ENCODE measurements around the gene DNASE1L3.
"Not testable (repeated sequence)": the region's sequence is repeated elsewhere in the genome, so short reads cannot be mapped to it uniquely, and the experiment has no call there.

DNASE1L3 gene

DNA sequence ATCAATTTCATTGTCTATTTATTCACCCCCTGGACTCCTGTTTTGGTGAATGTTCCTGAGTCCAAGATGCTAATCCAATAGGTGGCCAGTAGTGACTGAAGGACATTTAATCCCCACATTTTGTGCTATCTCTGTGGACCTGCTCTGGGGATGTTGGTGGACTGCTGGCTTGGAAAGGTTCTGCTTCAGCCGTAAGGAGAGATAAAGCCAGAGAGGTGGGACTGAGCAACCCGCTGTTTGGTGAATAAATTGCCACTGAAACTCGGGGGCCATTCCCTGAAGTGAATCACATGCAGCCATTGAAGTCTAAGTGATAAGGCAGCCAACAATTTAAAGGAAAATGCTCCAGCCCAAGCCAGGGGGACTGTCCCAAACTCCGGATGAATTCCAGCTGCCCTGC is 25.2 kb upstream of the DNASE1L3 start:
- no peak for DNase-seq

DNA sequence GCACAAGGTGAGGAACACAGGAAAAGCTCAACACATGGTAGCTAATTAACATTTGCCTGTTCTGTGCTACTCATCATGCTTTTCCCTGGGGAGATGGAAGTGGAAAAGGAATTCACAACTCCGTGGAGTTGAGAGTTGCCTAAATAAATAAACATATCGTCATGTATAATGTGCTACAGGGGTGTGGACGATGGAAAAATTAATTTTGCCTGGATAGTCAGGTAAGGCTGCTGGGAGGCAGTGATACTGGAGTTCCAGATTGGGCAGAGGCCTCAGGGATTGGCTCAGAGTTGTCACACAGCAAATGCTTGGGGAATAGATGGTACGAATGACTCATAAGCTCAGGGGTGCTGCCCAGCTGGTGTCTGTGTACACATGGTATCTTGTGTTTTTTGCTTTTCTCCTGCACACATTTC is 23.8 kb upstream of the DNASE1L3 start:
- DNase-seq = peak; percentile 46

DNA sequence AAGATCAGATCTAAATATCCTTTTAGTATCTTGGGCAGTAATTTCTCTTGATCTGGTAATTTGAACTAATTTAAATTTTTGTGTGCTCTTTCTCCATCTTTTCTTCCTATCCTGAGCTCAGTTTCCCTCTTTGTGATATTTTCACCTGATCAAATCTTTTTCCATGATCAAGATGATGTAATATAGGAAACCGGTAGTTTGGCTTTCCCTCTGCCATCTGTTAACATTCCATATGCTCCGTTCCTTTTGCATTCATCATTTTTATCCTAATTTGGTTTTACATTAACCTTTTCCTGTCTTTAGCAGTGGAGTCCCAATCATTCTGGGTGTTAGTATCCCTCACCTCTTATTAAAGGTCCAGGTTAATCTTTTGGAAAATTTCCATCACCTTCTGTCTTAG is 20.9 kb upstream of the DNASE1L3 start:
- DNase-seq = no peak

DNA sequence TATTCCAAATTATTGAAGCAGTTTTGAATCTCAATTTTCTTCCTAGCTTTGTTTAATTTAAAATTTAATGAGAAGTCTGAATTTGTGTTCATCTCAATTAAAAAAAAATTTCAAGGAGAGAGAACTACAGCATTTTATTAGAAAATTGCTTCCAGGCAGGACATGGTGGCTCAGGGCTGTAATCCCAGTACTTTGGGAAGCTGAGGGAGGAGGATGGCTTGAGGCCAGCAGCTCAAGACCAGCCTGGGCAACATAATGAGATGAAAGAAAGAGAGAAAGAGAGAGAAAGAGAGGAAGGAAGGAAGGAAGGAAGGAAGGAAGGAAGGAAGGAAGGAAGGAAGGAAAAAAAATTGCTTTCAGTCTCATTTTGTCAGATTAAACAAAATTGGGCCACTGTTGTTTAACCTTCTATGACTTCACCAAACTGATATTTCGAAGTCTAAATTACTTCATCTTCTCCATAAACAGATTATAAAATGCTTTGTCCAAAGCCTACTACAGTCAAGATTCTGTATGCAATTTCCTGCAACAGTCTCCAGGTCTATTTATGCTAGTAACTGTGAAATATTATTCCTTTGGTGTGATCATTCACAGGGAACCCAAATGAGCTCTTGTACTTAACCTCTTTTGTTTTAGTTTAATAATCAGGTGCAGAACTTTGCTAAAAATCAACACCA is 20.2 kb upstream of the DNASE1L3 start:
- no peak for DNase-seq

DNA sequence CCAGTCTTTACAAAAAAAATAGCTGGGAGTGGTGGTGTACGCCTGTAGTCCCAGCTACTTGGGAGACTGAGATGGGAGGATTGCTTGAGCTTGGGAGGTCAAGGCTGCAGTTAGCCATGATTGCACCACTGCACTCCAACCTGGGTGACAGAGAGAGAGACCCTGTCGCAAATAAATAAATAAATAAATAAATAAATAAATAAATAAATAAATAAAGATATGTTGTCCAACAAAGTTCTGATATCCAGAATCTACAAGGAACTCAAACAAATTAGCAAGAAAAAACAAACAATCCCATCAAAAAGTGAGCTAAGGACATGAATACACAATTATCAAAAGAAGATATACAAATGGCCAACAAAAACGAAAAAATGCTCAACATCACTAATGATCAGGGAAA is 17.2 kb upstream of the DNASE1L3 start:
- not testable (repeated sequence) for DNase-seq

DNA sequence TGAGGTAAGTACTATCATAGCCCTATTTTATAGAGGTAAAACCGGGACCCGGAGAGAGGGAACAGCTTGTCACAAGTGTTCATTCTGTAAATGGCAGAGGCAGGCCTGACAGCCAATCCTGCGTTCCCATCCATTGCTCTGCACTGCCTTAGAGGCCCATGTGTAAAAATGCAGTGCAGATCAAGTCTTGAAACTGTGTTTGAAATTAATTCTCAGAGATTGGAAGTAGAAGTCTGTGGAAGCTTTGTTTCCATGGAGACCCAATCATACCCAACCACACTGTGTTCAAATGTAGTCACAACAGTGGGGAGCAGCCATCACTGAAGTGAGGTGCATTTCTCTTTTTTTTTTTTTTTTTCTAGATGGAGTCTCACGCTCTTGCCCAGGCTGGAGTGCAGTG is 13.1 kb upstream of the DNASE1L3 start:
- DNase-seq = no peak

DNA sequence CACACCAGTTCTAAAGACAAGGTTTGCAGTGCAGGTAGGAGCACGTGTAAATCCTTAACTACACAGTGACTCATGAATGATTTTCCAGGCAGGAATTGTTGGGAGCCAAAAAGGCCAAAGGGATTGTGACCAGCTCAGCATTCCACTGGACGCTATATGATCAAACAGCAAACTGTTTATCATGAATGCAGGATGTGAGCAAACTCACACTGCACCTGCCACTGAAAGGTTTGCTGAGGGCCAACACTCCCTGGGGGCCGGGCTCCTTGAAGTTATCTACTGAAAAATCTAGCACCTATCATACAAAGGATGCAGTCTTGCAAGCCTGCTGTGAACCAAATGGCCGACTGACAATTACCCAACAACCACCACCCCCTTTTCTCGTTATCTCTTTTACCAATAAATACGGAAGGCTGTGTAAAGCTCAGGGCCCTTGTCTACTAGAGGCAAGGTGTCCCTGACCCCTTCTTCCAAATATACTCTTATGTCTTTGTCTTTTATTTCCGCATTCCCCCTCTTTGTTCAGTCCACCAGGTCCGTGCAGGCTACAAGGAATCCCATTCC is 11.5 kb upstream of the DNASE1L3 start:
- DNase-seq = no peak

DNA sequence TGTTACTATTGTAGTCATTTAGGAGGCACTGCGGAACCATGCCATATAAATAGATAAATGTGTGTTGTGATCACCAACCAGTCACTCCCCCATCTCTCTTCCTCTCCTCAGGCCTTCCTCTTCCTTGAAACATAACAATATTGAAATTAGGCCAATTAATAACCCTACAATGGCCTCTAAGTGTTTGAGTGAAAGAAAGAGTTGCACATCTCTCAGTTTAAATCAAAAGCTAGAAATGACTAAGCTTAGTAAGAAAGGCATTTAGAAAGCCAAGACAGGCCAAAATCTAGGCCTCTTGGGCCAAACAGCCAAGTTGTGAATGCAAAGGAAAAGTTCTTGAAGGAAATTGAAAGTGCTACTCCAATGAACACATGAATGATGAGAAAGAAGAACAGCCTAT is 8.1 kb upstream of the DNASE1L3 start:
- DNase-seq = no peak

DNA sequence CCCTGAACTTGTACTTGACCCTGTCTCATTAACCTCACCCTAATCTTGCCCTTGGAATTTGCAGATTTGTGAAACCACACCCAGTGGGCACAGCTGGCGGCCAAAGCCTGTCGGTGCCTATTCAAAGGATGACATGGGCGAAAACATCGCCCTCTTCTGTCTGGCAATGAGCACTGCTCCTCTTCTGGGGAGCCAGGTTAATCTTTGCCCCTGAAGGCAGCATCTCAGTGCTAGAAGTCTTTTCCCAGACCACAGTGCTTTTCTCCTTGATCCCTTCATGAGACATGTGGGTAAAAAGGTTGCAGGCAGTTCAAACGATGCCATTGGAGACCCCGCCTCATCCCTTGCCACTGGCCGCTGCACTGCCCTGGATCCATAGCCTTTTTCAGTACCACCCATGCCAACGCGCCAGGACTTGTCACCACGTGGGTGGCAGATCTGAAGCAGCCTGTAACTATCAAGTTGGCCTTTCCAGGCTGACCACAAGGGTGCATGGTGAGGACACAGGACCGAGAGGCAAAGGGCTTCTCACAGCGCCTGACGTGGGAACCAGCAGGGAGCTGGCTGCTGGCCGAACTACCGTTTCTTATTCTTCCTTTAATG is 6.5 kb upstream of the DNASE1L3 start:
- DNase-seq = peak; percentile 94

DNA sequence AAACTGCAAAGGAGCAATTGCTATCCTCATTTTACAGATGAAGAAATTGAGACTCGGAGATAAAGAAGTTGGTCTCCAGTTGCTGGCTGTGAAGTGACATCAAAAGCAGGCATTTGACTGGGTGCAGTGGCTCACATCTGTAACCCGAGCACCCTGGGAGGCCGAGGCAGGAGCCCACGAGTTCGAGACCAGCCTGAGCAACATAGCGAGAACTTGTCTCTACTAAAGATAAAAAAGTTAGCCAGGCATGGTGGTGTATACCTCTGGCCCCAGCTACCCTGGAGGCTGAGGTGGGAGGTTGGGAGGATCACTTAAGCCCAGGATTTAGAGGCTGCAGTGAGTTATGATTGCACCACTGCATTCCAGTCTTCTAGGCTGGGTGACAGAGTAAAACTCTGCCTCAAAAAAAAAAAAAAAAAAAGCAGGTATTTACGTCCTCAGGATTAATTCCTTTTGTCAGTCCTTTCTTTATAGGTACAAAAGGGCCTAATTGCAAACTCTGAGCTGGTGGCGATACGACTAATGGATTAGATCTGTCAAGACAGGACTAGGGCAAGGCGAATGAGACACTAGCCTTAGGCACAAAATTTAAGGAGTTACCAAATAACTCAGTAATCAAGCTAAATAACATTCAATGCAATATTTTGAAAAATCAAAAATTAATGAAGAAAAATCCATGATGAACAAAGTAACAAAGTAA is 5.9 kb upstream of the DNASE1L3 start:
- DNase-seq = no peak

DNA sequence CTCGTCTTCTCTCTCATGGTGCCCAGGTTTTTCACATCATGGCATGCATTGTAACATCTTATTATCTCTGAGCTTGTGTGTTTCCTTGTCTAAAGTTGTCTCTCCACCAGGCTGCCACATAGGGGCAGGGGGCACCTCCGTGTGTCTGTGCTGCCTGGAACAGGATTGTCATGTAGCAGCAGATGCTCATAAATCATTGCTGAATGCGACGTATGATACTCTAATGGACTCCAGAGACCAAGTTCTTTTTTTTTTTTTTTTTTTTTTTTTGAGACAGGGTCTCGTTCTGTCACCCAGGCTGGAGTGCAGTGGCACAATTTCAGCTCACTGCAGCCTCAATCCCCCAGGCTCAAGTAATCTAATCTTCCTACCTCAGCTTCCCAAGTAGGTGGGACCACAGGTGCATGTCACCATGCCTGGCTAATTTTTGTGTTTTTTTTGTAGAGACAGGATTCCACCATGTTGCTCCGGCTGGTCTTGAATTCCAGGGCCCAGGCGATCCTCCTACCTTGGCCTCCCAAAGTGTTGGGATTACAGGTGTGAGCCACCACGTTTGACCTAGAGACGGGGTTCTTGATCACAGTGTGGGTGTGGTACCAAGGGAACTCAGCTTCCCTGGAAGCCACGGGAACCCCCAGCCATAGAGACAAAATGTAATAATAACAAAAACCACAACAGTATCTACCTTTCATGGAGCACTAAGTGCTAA is 4.7 kb upstream of the DNASE1L3 start:
- no peak for DNase-seq

DNA sequence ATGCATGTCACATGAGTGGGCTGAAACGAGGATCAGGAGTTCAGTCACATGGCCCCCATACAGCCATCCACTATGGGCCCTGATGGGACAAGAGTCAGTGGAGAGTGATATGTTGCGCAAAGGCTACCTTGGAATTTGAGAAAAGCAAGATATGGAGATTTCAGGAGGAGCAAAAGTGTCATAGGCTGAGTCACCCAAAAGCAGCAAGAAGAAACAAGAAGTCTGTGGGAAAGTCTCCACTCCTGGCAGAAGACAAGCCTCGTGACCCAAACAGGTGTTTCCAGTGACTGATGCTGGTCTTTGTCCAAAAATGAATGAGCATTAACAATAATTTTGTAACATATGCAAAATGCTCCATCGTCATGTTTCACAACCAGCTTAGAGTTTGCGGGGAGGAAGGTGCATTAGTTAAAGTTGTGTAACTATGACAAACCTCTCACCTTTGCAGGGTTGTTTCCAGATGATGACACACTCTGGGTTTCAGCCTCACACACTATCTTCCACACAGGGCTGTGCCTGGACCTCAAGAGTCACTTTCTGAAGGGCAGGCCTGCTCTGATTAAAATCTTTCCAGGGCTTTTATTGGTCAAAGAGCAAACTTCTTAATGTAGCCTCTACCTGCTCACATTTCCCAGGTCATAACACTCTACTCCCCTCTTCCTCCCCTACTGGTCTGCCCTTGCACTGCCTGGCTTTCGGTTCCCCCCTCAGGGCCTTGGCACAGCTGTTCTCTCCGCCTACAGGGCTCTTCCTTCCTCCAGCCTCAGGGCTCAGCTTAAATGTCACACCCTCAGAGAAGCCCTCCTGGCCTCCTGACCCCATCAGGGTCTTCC is 3.9 kb upstream of the DNASE1L3 start:
- DNase-seq = peak; percentile 81

DNA sequence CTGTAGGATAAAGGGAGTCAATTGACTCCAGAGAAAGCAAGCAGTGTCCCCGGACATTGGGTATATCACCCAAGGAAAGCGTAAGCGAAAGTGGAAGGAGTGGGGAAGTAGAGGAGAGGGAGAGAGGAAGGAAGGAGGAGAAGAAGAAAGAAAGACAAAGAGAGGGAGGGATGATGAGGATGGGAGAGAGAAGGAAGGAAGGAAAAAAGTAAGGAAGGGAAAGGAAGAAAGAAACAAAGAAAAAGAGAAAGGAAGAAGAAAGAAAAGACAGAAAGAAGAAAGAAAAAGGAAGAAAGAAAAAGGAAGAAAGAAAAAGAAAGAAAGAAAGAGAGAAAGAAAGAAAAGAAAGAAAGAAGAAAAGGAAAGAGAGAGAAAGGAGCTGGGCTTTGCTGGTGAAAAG is 839 bp downstream of the DNASE1L3 start:
- DNase-seq = no peak

DNA sequence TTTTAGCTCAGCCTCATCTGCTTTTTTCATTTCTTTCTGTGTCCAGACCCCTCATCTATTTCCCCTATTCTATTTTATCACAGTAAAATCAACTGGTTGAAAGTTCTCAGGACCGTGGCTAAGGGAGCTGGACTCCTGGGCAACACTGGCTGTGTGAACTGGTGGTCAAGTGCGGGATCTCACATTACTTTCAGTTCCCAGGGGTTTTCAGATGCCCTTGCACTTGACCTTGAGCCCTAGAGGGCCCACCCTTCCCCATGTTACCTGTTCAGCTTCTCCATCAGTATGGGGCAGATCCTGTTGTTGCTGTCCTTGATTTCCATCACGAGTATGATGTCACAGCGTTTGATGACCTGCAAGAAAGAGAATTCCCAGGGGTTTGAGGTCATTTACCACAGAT is 2.8 kb downstream of the DNASE1L3 start:
- no peak for DNase-seq

DNA sequence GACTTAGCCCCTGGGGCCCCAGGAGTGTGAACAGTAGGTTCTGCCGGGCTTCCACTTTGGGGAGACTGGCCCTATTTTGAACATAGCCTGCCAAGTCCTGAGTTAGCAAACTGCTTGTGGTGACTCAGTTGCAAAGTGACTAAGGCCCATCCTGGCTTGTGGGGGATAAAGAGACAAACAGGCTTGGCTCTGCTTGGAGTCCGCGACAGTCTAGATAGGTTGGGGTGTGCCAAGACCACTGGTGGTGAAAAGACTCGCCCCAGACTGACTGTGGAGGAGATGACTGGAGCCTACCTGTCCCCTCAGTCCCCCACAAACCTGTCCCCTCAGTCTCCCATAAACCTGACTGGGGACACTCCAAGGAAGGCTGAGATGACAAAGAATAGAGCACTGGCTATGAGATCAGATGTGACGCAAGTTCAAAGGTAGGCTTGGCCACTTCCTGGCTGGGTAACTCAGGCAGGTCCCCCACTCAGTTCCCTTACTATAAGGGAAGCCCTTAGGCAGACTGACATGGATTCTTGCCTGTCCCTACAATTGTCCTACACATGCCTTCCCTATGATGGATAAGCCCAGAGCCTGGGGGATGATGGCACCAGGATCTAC is 4.3 kb downstream of the DNASE1L3 start:
- peak; percentile 35 for DNase-seq

DNA sequence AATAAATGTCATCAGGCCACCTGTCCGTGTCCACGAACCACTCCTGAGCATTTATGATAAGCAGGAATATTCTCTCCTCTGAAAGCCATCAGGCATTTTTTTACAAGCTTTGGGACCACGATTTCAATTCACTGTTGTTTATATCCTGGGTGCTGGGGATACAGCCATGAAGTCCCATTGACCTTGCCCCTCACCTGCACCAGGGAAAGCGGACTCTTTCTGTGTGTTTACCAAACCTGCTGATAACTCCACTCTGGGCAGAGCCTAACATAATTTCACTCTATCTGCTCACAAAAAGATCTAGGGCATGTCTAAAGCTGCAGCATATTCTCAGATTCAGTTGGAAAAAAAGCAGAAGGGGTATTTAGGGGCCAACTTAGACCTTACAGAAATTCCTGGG is 4.8 kb downstream of the DNASE1L3 start:
- DNase-seq = no peak

DNA sequence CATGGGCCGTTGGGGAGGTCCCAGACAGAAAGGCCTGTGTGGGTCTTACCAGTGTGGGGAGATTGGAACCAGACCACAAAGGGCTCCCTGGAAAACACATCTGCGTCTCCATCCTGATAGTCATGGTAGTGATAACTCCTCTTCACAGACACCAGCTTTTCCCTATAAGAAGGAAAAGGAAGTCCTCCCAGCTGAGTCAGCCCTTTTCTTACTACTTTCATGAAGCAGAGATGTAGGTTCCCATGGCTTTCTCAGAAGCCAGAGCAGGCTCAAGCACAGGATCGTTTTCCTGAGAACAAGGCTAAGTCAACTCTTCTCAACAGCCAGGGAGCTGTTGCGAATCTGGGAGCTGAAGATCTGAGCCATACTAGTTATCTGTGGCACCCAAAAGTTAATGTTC is 6.1 kb downstream of the DNASE1L3 start:
- no peak for DNase-seq

DNA sequence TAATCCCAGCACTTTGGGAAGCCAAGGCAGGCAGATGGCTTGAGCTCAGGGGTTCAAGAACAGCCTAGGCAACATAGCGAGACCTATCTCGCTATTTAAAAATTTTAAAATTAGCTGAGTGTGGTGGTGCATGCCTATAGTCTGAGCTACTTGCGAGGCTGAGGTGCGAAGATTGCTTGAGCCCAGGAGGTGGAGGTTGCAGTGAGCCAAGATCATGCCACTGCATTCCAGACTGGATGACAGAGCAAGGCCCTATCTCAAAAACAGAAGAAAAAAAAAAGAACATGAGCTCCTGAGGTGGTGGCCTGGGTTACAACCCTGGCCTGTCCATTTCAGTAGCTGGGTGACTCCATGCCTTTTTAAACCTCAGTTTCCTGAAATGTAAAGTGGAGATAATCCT is 7.2 kb downstream of the DNASE1L3 start:
- no peak for DNase-seq

DNA sequence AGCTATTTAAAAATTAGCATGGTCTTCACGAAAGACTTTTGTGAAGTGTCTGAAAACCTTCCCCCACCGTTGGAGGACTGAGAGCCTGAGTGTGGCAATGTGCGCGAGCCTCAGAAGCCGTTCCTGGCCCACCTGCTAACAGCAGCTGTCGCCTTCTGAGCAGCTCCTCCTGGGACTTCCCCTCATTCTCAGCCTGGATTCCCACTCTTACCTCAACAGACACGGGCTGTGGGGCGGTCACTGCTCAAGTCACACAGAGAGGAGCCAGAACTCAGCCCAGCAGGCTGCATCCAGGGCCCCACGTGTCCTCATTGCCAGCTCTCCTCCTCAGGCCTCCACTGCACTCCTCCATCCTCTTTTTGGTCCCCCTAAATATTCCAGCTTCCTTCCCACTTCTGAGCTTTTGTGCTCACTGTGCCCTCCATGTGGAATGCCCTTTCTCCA is 7.8 kb downstream of the DNASE1L3 start:
- no peak for DNase-seq

DNA sequence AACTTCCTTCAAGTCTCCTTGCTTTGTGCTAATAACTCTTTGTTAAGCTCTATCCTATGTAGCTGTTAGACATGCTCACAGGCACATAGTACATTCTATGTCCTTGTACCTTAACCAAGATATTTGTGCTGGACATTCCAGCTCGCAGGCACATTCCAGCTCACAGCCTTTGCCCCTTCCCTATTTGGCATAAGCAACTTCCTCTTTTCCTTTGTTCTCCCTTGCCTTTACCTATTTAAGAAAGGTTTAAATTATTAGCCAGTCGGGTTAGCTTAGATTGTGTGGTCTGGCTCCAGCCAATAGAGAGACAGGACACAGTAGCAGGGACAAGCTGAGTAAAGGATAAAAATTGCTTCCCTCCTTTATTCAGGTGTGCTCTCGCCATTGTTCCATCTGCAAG is 9.3 kb downstream of the DNASE1L3 start:
- DNase-seq = not testable (repeated sequence)

DNA sequence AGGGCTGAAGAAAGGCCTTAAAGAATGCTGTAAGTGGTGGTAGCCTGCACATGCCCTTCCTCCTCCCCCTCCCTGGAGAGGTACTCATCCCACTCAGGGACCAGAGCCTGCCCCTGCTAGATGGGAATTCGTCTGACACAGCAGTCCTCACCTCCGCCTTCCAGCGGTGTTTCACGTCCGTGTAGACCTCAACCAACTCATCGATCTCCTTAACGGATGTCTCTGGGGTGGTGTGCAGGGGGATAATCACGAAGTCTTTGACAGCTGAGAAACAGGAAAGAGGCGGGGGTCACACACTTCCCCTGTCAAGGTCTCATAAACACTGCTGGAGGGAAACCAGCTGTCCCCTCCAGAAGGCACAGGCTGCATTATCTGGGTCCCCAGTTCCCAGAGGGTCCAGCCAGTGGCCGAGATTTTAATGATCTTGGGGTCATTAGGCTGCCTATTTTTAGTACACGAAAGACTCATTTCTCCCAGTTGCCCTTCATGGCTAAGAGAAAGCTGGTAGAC is 9.9 kb downstream of the DNASE1L3 start:
- DNase-seq = no peak
